HG03175 (cell line): Measurements from ENCODE around the gene B3GNT9.

ENCODE experiments used
- ATAC-seq: cut with Tn5 transposase; IDR thresholded peaks from one replicate; pipeline ENCODE4 v1.9.1; 2021; ENCODE audit warnings: mild to moderate bottlenecking, moderate library complexity; ENCODE audit not compliant: unreplicated experiment

Gene B3GNT9

DNA sequence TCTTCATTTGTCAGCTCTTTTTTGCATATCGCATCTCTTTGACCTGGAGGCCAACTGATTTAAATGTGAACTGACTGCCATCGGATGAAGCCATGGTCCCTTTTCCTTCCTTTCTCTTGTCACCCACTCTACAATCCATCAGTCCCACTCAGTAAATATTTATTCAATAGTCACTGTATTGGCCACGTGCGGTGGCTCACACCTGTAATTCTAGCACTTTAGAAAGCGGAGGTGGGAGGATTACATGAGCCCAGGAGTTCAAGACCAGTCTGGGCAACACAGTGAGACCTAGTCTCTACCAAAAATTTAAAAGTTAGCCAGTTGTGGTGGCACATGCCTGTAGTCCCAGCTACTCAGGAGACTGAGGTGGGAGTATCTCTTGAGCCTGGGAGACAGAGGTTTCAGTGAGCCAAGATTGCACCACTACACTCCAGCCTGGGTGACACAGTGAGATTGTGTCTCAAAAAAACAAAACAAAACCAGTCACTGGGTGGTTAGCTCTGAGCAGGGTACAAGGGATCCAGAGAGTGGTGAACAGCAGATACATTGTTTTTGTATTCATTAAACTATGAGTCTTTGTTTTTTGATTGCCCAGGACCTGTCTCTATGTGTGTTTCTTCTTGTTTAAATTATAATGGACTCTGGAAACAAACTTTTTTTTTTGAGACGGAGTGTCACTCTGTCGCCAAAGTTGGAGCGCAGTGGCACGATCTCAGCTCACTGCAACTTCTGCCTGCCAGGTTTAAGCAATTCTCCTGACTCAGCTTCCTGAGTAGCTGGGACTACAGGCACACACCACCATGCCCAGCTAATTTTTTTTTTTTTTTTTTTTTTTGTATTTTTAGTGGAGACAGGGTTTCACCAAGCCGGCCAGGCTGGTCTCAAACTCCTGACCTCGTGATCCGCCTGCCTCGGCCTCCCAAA is 34.1 kb downstream of the B3GNT9 start:
- no peak for ATAC-seq

DNA sequence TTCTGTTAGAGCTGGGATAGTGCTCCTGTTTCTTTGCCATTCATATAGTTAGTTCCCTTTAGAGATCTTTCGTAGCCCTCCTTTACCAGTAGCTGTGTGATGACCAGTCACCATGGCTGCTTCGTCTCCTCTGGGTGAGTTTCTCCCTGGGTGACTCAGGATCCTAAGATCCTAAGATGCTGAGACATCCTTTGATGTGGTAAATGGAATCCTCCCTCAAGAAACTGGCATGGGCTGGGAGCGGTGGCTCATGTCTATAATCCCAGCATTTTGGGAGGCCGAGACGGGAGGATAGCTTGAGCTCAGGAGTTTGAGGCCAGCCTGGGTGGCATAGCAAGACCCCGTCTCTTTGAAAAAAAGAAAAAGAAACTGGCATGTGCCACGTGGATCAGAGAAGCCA is 35.2 kb downstream of the B3GNT9 start:
- ATAC-seq, result no peak

DNA sequence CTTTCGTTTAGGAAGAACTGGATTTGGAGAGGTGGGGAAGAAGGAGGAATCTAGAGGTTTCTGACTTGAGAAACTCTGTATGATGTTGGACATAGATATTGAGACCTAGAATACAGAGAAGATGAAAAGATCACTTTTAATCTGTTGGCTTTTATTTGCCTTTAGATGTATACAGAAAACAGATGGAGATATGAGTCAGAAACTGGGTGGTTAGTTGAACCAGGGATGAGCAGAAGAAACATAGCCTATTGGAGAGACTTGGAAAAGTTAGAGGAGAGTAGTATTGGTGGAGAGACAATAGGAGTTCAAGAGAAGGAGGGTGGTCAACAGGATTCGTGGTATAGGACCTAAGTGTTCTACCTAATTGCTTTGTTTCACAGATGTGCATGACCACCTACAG is 36.0 kb downstream of the B3GNT9 start:
- ATAC-seq, result no peak

DNA sequence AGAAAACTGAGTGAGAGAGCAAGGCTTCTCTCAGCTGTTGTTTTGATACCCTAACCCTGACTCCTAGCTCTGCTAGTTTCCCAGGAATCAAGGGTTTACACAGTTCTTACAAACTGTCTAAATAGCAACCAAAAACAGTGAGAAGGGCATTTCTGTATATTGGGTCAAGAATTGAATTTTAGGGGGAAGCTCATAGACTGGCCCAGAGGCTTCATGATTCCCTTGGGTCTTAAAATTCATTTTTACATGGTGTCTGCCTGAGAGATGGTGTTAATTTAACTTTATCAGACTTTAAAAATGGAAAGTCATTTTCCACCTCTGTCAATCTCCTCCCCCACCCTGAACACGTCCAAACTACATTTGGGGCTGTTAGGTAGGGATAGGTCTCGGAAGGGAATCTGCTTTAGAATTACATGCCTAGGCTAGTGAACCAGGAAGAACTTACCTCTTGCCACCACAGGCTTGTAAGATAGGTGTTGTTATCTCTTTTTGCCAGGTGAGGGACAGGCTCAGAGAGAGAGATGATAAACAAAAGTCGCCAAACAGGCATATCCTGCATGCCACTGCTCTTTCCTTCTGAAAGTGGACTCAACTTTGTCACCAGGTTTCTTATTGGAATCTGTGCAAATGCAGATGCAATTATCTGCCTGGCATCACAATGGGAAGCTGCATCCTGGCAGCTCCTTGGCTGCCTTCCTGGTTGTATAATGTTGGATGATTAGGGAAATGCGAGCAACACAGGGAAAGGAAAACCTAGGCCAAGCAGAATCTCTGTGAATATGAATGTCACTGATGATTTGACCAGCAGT is 38.0 kb downstream of the B3GNT9 start:
- ATAC-seq, result no peak

- no peak for ATAC-seq
Measured at GRCh38 chr16:67111951-67112444, 38.8 kb downstream of the B3GNT9 start.

DNA sequence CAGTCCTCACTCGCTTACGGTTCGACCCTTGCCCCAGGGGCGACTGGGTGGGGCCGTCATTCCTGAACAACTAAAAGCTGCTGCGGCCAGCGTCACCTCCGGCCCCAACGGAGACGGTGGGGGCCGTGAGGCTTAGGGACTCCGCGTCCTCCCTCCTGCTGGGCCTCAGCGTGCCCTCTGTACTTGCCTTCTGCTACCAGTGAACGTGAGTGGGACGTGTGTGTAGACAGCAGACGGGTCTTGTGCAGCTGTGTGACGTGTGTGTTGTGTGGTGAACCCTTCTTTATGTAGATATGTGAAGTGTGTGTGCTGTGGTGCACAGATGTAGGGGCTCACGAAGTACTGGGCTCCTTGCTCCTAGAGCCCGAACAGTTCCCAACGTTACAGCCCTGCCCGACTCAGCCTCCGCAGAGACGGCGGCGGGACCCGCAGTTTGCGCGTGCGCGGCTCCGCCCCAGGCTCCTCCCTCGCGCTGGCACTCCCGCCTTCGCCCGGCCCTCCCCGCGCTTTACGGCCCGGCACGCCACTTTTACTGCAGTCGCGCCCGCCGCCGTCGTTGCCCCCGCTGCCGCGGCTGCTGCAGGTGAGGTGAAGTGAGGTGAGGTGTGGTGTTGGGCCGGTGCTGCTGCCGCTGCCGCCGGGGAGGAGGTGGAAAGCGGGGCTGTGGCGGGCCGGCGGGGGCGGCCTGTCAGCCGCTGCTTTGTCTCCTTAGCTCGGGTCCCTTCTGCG is 41.2 kb downstream of the B3GNT9 start, which contains the start of gene PHAF1:
Gene PHAF1 (plus strand): TSS at position 535 of the 729 bp plus-strand sequence. CDS start 235 bp downstream, outside the sequence.
- ATAC-seq, result peak; percentile 77

DNA sequence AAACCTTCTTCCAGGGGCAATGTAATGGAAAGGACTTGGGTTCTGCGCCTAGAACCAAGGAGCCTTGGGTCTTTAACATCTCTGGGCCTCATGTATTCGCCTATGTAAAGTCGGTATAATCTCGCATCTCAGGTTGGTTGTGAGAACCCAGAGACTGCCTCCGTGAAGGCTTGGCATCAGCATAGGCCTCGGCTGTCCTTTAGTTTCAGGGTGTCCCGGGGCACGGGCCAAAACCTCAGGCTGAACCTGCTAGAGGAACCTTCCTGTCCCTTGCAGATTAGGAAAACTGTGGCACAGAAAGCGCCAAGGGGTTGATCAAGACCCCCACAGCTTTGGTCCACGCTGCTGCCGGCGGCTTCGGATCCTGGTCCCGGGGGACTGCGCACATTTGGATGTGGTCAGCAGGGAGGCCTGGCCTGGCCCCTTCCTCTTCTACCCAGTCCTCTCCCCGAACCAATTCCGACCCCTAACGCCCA is 41.8 kb downstream of the B3GNT9 start:
- no peak for ATAC-seq

- ATAC-seq, result no peak
Measured at GRCh38 chr16:67108489-67108888, 42.3 kb downstream of the B3GNT9 start.

GRCh38 chr16:67105881-67106280 is 44.9 kb downstream of the B3GNT9 start:
- ATAC-seq, result no peak

GRCh38 chr16:67105246-67105645 is 45.6 kb downstream of the B3GNT9 start:
- no peak for ATAC-seq

DNA sequence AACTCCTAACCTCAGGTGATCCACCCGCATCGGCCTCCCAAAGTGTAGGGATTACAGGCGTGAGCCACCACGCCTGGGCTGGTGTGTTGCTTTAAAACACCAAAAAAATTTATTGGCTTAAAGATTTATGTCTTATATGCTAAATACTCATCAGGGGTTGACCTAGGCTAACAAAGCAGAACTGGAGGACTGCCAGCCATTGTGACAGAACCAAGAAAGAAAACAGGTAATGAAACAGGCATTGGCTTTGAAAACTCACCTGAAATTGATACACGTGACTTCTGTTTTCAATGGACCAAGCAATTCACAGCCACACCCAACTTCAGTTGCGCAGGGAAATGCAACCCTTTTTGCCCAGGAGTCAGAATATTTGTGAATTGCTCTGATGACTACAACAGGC is 46.0 kb downstream of the B3GNT9 start:
- no peak for ATAC-seq

GRCh38 chr16:67104061-67104460 is 46.7 kb downstream of the B3GNT9 start:
- no peak for ATAC-seq

DNA sequence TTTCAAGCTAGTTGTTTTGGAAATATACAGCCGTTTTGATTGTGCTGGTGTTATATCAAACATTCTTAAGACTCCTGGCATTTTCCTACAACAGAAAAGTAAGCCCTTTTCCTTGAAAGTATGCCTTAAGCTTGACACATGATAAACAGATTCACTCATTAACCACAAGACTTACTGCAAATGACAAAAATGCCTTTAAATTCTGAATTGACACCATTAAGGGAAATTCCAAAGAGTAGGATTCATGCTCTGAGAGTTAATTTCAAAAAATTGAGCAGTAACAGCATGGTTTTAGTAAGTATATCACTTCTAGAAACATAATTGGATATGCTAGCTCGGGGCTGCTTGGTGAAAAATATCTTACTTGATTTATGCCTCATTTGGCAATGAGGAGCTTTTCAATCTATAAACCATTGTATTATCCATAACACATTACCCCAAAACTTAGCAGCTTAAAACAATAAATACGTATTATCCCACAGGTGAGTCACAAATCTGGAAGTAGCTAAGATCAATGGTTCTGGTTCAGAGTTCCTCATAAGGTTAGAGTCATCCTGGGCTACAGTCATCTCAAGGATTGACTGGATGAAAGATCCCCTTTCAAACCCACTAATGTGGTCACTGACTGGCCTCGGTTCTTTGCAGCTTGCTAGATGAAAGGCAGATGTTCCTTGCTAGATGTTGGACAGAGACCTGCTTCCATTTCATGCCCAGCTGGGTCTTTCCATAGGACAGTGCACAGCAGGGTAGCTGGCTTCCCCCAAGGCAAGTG is 49.3 kb downstream of the B3GNT9 start:
- ATAC-seq, result no peak

- ATAC-seq, result no peak
Measured at GRCh38 chr16:67100569-67101310, 50.1 kb downstream of the B3GNT9 start.

GRCh38 chr16:67098599-67098998 is 52.2 kb downstream of the B3GNT9 start:
- no peak for ATAC-seq
